H1 (cell line): Measurements from ENCODE around the gene NUSAP1. TPM values are rescaled to one million over a fixed set of nuclear protein-coding genes. Genes with fewer than 3 reads are reported as not detected.

Experiments used
- CTCF ChIA-PET: fragments of 300-600 bp; sonication (Branson Sonifier 250); formaldehyde crosslinking; loops from one replicate; lab custom pipeline; 2021; ENCODE audit not compliant: partially characterized antibody; lab: Charles Lee
- POLR2A ChIA-PET: fragments of 300-600 bp; sonication (Branson Sonifier 250); formaldehyde crosslinking; loops from one replicate; lab custom pipeline; 2021; ENCODE audit warnings: inconsistent platforms; ENCODE audit not compliant: partially characterized antibody; lab: Charles Lee
- DNase-seq, 2 experiments: peaks; one replicate each; pipeline versions ENCODE4 v3.0.0 to v3.0.0-alpha.2; 2010 to 2022; ENCODE audit warnings: low spot score in 2 of 2, low read depth in 1 of 2, mixed read lengths in 1 of 2
- FAIRE-seq: peaks from 2 replicates; lab custom pipeline; 2011; peaks lifted over from hg19 to GRCh38; lab: Jason Lieb, UNC
- H2AFZ ChIP-seq: 2 replicates; pipeline ENCODE4 v1.8.1; 2012; ENCODE audit warnings: low read length, inconsistent platforms
- H2AK5ac ChIP-seq: 2 replicates; pipeline ENCODE4 v1.6.1; 2013; ENCODE audit warnings: low read depth, low read length
- H2BK120ac ChIP-seq: replicated peaks from 2 replicates; pipeline ENCODE3; 2013; ENCODE audit warnings: low read depth, low read length, inconsistent platforms
- H2BK12ac ChIP-seq: 2 replicates; pipeline ENCODE4 v1.6.1; 2013; ENCODE audit warnings: low read depth, low read length
- H2BK15ac ChIP-seq: 2 replicates; pipeline ENCODE4 v1.6.1; 2013; ENCODE audit warnings: low read length
- H2BK20ac ChIP-seq: 2 replicates; pipeline ENCODE4 v1.6.1; 2013; ENCODE audit warnings: low read length
- H2BK5ac ChIP-seq: 2 replicates; pipeline ENCODE4 v1.6.1; 2013; ENCODE audit warnings: low read depth, low read length
- H3K14ac ChIP-seq: 2 replicates; pipeline ENCODE4 v1.6.1; 2013; ENCODE audit warnings: inconsistent platforms; ENCODE audit not compliant: insufficient read length
- H3K18ac ChIP-seq: 2 replicates; pipeline ENCODE4 v1.6.1; 2013; ENCODE audit warnings: low read length; ENCODE audit errors: extremely low read depth
- H3K23ac ChIP-seq: 2 replicates; pipeline ENCODE4 v1.6.1; 2013; ENCODE audit warnings: inconsistent platforms; ENCODE audit not compliant: insufficient read length
- H3K23me2 ChIP-seq: 2 replicates; pipeline ENCODE4 v1.6.1; 2013; ENCODE audit warnings: low read depth, low read length
- H3K27ac ChIP-seq: 2 replicates; pipeline ENCODE4 v1.6.1; 2011; ENCODE audit warnings: low read depth, low read length, inconsistent platforms
- H3K27me3 ChIP-seq, 4 experiments: replicated peaks in 1 of 4; 1 replicate in 1 of 4; 2 replicates in 3 of 4; pipeline versions ENCODE4 v1.6.1 to v1.8.1; 2011 to 2013; ENCODE audit warnings: low read length in 3 of 4, mild to moderate bottlenecking in 3 of 4, inconsistent platforms in 2 of 4, mixed read lengths in 2 of 4, moderate library complexity in 1 of 4; ENCODE audit not compliant: control insufficient read depth in 3 of 4, insufficient read depth in 3 of 4; ENCODE audit errors: extremely low read depth in 1 of 4
- H3K36me3 ChIP-seq, 4 experiments: 2 replicates each; pipeline versions ENCODE4 v1.6.1 to v1.8.1; 2011 to 2013; ENCODE audit warnings: mild to moderate bottlenecking in 4 of 4, low read length in 3 of 4, moderate library complexity in 2 of 4, control low read depth in 1 of 4, inconsistent platforms in 1 of 4; ENCODE audit not compliant: insufficient read depth in 4 of 4, control insufficient read depth in 2 of 4
- H3K4ac ChIP-seq: replicated peaks from 2 replicates; pipeline ENCODE3; 2013; ENCODE audit warnings: low read length, low read depth, mixed read lengths, inconsistent platforms; ENCODE audit not compliant: insufficient read length
- H3K4me1 ChIP-seq, 4 experiments: replicated peaks in 1 of 4; 1 replicate in 1 of 4; 2 replicates in 3 of 4; pipeline versions ENCODE4 v1.6.1 to v1.8.1; 2011 to 2013; ENCODE audit warnings: low read length in 3 of 4, inconsistent platforms in 2 of 4, mixed read lengths in 1 of 4; ENCODE audit not compliant: insufficient read depth in 4 of 4, control insufficient read depth in 3 of 4
- H3K4me2 ChIP-seq, 2 experiments: 2 replicates each; pipeline versions ENCODE4 v1.6.1 to v1.8.1; 2011 to 2013; ENCODE audit warnings: low read depth in 2 of 2, low read length in 2 of 2, control low read depth in 1 of 2, inconsistent platforms in 1 of 2, mild to moderate bottlenecking in 1 of 2; ENCODE audit not compliant: insufficient read depth in 1 of 2
- H3K4me3 ChIP-seq, 4 experiments: fragments of 200-600, 300-600 bp in 1 of 4; sonication (generic), shearing (Covaris generic), sonication (Bioruptor Twin) in 1 of 4; 2 replicates each; pipeline versions ENCODE4 v1.5.1 to v1.8.1; 2011 to 2016; ENCODE audit warnings: low read length in 4 of 4, low read depth in 3 of 4, control low read depth in 2 of 4, inconsistent platforms in 2 of 4, mild to moderate bottlenecking in 2 of 4, mixed read lengths in 1 of 4, moderate library complexity in 1 of 4; ENCODE audit not compliant: insufficient read depth in 2 of 4; ENCODE audit errors: extremely low read depth in 1 of 4
- H3K56ac ChIP-seq: replicated peaks from 2 replicates; pipeline ENCODE3; 2013; ENCODE audit warnings: low read depth, mild to moderate bottlenecking, mixed read lengths, low read length, inconsistent platforms; ENCODE audit not compliant: insufficient read length
- H3K79me1 ChIP-seq: 2 replicates; pipeline ENCODE4 v1.6.1; 2013; ENCODE audit warnings: low read depth, low read length, control low read depth
- H3K79me2 ChIP-seq, 2 experiments: 2 replicates each; pipeline versions ENCODE4 v1.6.1 to v1.8.1; 2012 to 2013; ENCODE audit warnings: low read length in 2 of 2, mild to moderate bottlenecking in 2 of 2, inconsistent platforms in 1 of 2; ENCODE audit not compliant: insufficient read depth in 2 of 2, control insufficient read depth in 1 of 2
- H3K9ac ChIP-seq, 4 experiments: replicated peaks in 1 of 4; 1 replicate in 1 of 4; 2 replicates in 3 of 4; pipeline versions ENCODE4 v1.6.1 to v1.8.1; 2011 to 2013; ENCODE audit warnings: low read depth in 3 of 4, low read length in 3 of 4, control low read depth in 2 of 4, mild to moderate bottlenecking in 2 of 4, moderate library complexity in 2 of 4, inconsistent platforms in 1 of 4; ENCODE audit errors: extremely low read depth in 1 of 4
- H3K9me3 ChIP-seq, 2 experiments: 2 replicates each; pipeline versions ENCODE4 v1.6.1 to v1.8.1; 2012 to 2013; ENCODE audit warnings: mild to moderate bottlenecking in 2 of 2, moderate library complexity in 2 of 2, control low read depth in 1 of 2, inconsistent platforms in 1 of 2, low read depth in 1 of 2, low read length in 1 of 2, mixed read lengths in 1 of 2; ENCODE audit not compliant: insufficient read depth in 2 of 2
- H4K20me1 ChIP-seq, 2 experiments: replicated peaks in 1 of 2; 2 replicates each; pipeline versions ENCODE3 to v1.8.1; 2011 to 2013; ENCODE audit warnings: inconsistent platforms in 2 of 2, low read length in 2 of 2, mild to moderate bottlenecking in 1 of 2; ENCODE audit not compliant: insufficient read depth in 2 of 2, control insufficient read depth in 1 of 2
- H4K5ac ChIP-seq: 2 replicates; pipeline ENCODE4 v1.6.1; 2013; ENCODE audit warnings: low read length, low read depth, mixed read lengths, inconsistent platforms; ENCODE audit not compliant: insufficient read length
- H4K8ac ChIP-seq: 2 replicates; pipeline ENCODE4 v1.8.0; 2013; ENCODE audit warnings: mild to moderate bottlenecking, moderate library complexity, low read length, inconsistent platforms; ENCODE audit not compliant: insufficient read depth; ENCODE audit errors: extremely low read depth
- H4K91ac ChIP-seq: replicated peaks from 2 replicates; pipeline ENCODE3; 2013; ENCODE audit warnings: low read length, mixed read lengths, inconsistent platforms; ENCODE audit not compliant: insufficient read length
- BCL11A ChIP-seq, 2 experiments: IDR thresholded peaks; one replicate each; pipeline ENCODE4 v1.6.1; 2011; ENCODE audit warnings: low read depth in 2 of 2, low read length in 2 of 2, mild to moderate bottlenecking in 2 of 2
- CBX5 ChIP-seq: fragments of 300-800, 300-1000 bp; sonication (generic); IDR thresholded peaks from 2 replicates; pipeline ENCODE4 v1.7.1; 2016; ENCODE audit warnings: antibody characterized with exemption, low read length, low read depth
- EZH2 ChIP-seq: fragments of 200-600 bp; sonication (generic); IDR thresholded peaks from 2 replicates; pipeline ENCODE4 v1.7.1; 2012; ENCODE audit warnings: low read depth, mild to moderate bottlenecking, moderate library complexity, low read length, inconsistent platforms; ENCODE audit not compliant: severe bottlenecking
- JUND ChIP-seq: IDR thresholded peaks from 2 replicates; pipeline ENCODE4 v1.6.1; 2011; ENCODE audit warnings: mild to moderate bottlenecking, improper control_type of control experiment, low read length
- WGBS, 2 experiments: shearing (Covaris generic) in 1 of 2; methylation state at CpG; one replicate each; pipeline versions ENCODE4 v1.1.6 to v1.1.7; 2013 to 2015; ENCODE audit warnings: low lambda C conversion rate in 2 of 2, mixed read lengths in 2 of 2, inconsistent platforms in 1 of 2, low coverage in 1 of 2, missing lambda C conversion rate in 1 of 2; ENCODE audit not compliant: insufficient replicate concordance in 2 of 2, insufficient coverage in 1 of 2, insufficient read length in 1 of 2; ENCODE audit errors: extremely low coverage in 1 of 2, missing lambda C conversion rate in 1 of 2; 5-methylcytosine and 5-hydroxymethylcytosine counted together
- polyA plus RNA-seq, 7 experiments: library from polyadenylated mRNA; depleted of rRNA in 3 of 7; stranded (reverse) in 5 of 7; unstranded in 2 of 7; fragments of >200 nt in 5 of 7; fragments of 200-250 nt in 2 of 7; gene quantifications; 1 replicate in 5 of 7; 2 replicates in 1 of 7; 4 replicates in 1 of 7; pipeline versions ENCODE4 v1.2.1 to v1.2.3, GENCODE V29; 2011 to 2013; ENCODE audit warnings: missing spikeins in 2 of 7, mixed read lengths in 2 of 7
- total RNA-seq: library from RNA; stranded (reverse); fragmentation: NEBNext Ultra II Directional; extraction: Animal tissue kit (Norgen Biotek cat#: 25700); gene quantifications from 2 replicates; pipeline ENCODE4 v1.2.1, GENCODE V29; 2021

The NUSAP1 gene
- total and polyA plus RNA-seq, 2 of the 8 experiments (the other 6 are each of a cell fraction or from before 2014, with no cell fraction given), result 60.8 to 144 TPM

GRCh38 chr15:41289953-41290352 lies 42.7 kb upstream of the NUSAP1 start:
- 88% methylated on average over 2 of the region's 2 CpGs; no CpG with 5 or more reads in 1 of the 2 experiments for WGBS, 2 experiments
- Histone ChIP-seq H2BK120ac (no peak overlapping the region), H4K8ac (no peak overlapping the region), H3K23ac (no peak overlapping the region), H3K4me2 (no peak overlapping the region), H3K56ac (no peak overlapping the region), H3K9me3 (no peaks in the 10 kb centered on the region), H3K36me3 (peaks cover 18 to 69% (median 46%) of the 10 kb centered on the region in 4 experiments), H2BK15ac (no peak overlapping the region), H3K4ac (no peak overlapping the region), H2AK5ac (no peak overlapping the region), H3K23me2 (no peaks in the 10 kb centered on the region), H3K14ac (no peak overlapping the region), H3K18ac (no peak overlapping the region), H2BK20ac (no peak overlapping the region), H3K4me1 (no peaks in the 10 kb centered on the region; a peak in 2 of 7 replicates), H3K27me3 (no peaks in the 10 kb centered on the region), H4K91ac (no peak overlapping the region), H3K79me2 (peaks cover 2 to 59% of the 10 kb centered on the region in 2 experiments), H3K79me1 (peaks cover 3% of the 10 kb centered on the region; the same call in 1 of the 2 replicates), H3K4me3 (no peak overlapping the region), H2BK5ac (no peak overlapping the region), H2BK12ac (no peak overlapping the region), H2AFZ (no peak overlapping the region), H4K20me1 (peaks cover 5 to 10% of the 10 kb centered on the region in 2 experiments), H4K5ac (no peak overlapping the region), H3K9ac (no peak overlapping the region), H3K27ac (no peak overlapping the region)
- FAIRE-seq (no peak), DNase-seq (no peak)
- no peak for TF ChIP-seq JUND
- TF ChIP-seq EZH2, result no peak
- no peak for TF ChIP-seq CBX5
- no peak for TF ChIP-seq BCL11A (IDR thresholded peaks at IDR 0.05; ENCODE audit: low read depth in 2 of 2, low read length in 2 of 2)
- ChIA-PET POLR2A (interaction anchor here (1.1 to 4.0 kb wide), 5 partner anchors 8 to 43 kb away, joined by 3 to 18 read pairs (median 12); partner anchors contain the start of genes NUSAP1 and OIP5), CTCF (interaction anchor here (0.6 kb wide), 1 partner anchor 452 kb away, joined by 4 read pairs; no protein-coding TSS in a partner anchor)
